DND-41 (cell line): ENCODE results near the gene ANKRD11.
"Not testable (repeated sequence)": the region's sequence is repeated elsewhere in the genome, so short reads cannot be mapped to it uniquely, and the experiment has no call there.

Source experiments
- ATAC-seq: fragments of 200-7000 bp; cut with Tn5 transposase; 3 replicates; pipeline ENCODE4 v1.9.1; 2021; ENCODE audit warnings: low read depth; ENCODE audit not compliant: insufficient read depth
- DNase-seq: peaks from one replicate; pipeline ENCODE4 v3.0.0-alpha.2; 2020
- H2AFZ ChIP-seq: 2 replicates; pipeline ENCODE4 v1.6.0; 2012; ENCODE audit warnings: low read depth, low read length
- H3K27ac ChIP-seq: 2 replicates; pipeline ENCODE4 v1.5.1; 2012; ENCODE audit warnings: low read length, inconsistent platforms
- H3K27me3 ChIP-seq: fragments of 200-600 bp; sonication (generic); 2 replicates; pipeline ENCODE4 v1.6.0; 2012; ENCODE audit warnings: low read length, mild to moderate bottlenecking, inconsistent platforms; ENCODE audit not compliant: insufficient read depth, poor library complexity
- H3K36me3 ChIP-seq: 2 replicates; pipeline ENCODE4 v1.5.1; 2012; ENCODE audit warnings: low read length, inconsistent platforms; ENCODE audit not compliant: insufficient read depth
- H3K4me1 ChIP-seq: 2 replicates; pipeline ENCODE4 v1.5.1; 2012; ENCODE audit warnings: mild to moderate bottlenecking, low read length; ENCODE audit not compliant: insufficient read depth
- H3K4me2 ChIP-seq: 2 replicates; pipeline ENCODE4 v1.6.0; 2012; ENCODE audit warnings: mild to moderate bottlenecking, moderate library complexity, low read length, inconsistent platforms; ENCODE audit not compliant: insufficient read depth
- H3K4me3 ChIP-seq, 2 experiments: fragments of 200-600 bp in 1 of 2; shearing (Covaris generic) in 1 of 2; 2 replicates each; pipeline ENCODE4 v1.5.1; 2012 to 2016; ENCODE audit warnings: inconsistent platforms in 2 of 2, low read length in 2 of 2, mild to moderate bottlenecking in 2 of 2, low read depth in 1 of 2, moderate library complexity in 1 of 2
- H3K79me2 ChIP-seq: 2 replicates; pipeline ENCODE4 v1.6.0; 2012; ENCODE audit warnings: low read length, inconsistent platforms; ENCODE audit not compliant: insufficient read depth
- H3K9ac ChIP-seq: 2 replicates; pipeline ENCODE4 v1.6.0; 2012; ENCODE audit warnings: low read depth, mild to moderate bottlenecking, inconsistent platforms, low read length, moderate library complexity
- H3K9me3 ChIP-seq: 2 replicates; pipeline ENCODE4 v1.5.1; 2012; ENCODE audit warnings: low read length, moderate library complexity, mild to moderate bottlenecking, inconsistent platforms; ENCODE audit not compliant: insufficient read depth, severe bottlenecking
- H4K20me1 ChIP-seq: 2 replicates; pipeline ENCODE4 v1.6.0; 2012; ENCODE audit warnings: low read length; ENCODE audit not compliant: insufficient read depth
- EZH2 ChIP-seq: IDR thresholded peaks from 3 replicates; pipeline ENCODE4 v1.6.1; 2012; ENCODE audit warnings: borderline replicate concordance, low read depth, mild to moderate bottlenecking, moderate library complexity, low read length, inconsistent platforms; ENCODE audit not compliant: severe bottlenecking
- TF ChIP-seq, protein P1 (sequence below): IDR thresholded peaks from 2 replicates; pipeline ENCODE4 v1.5.1; 2012; ENCODE audit warnings: borderline replicate concordance, low read length, moderate library complexity, mild to moderate bottlenecking; ENCODE audit not compliant: poor library complexity, severe bottlenecking; ENCODE audit errors: extremely low read depth

The ANKRD11 gene

DNA sequence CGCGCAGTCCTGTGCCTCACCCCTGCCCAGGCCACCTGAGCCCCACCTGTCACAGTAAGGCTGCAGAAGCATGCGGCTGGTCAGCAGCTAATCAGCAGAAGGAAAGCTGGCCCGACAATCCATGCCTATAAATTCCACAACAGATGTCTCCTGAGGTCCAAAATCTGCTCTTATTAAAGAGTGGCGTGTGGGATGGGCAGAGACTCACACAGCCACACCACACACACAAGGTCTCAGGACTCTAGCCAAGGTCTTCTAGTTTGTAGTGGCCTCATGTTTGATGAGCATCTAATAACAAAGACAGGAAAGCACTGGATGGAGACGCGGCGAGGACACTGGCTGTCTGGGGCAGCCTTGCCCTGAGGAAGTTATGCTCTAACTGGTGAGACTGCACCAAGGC, 55.9 kb downstream of the ANKRD11 start:
- Histone ChIP-seq H3K4me3 (no peak overlapping the region), H3K4me1 (no peaks in the 10 kb centered on the region), H3K4me2 (no peak overlapping the region), H4K20me1 (peaks cover 92% of the 10 kb centered on the region), H3K27me3 (no peaks in the 10 kb centered on the region), H2AFZ (no peak overlapping the region), H3K27ac (no peak overlapping the region), H3K36me3 (peaks cover 52% of the 10 kb centered on the region), H3K9me3 (no peaks in the 10 kb centered on the region), H3K79me2 (peaks cover 92% of the 10 kb centered on the region), H3K9ac (no peak overlapping the region)
- ATAC-seq (no peak), DNase-seq (no peak)
- TF ChIP-seq, protein P1, sequence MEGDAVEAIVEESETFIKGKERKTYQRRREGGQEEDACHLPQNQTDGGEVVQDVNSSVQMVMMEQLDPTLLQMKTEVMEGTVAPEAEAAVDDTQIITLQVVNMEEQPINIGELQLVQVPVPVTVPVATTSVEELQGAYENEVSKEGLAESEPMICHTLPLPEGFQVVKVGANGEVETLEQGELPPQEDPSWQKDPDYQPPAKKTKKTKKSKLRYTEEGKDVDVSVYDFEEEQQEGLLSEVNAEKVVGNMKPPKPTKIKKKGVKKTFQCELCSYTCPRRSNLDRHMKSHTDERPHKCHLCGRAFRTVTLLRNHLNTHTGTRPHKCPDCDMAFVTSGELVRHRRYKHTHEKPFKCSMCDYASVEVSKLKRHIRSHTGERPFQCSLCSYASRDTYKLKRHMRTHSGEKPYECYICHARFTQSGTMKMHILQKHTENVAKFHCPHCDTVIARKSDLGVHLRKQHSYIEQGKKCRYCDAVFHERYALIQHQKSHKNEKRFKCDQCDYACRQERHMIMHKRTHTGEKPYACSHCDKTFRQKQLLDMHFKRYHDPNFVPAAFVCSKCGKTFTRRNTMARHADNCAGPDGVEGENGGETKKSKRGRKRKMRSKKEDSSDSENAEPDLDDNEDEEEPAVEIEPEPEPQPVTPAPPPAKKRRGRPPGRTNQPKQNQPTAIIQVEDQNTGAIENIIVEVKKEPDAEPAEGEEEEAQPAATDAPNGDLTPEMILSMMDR: no peak
- no peak for TF ChIP-seq EZH2

DNA sequence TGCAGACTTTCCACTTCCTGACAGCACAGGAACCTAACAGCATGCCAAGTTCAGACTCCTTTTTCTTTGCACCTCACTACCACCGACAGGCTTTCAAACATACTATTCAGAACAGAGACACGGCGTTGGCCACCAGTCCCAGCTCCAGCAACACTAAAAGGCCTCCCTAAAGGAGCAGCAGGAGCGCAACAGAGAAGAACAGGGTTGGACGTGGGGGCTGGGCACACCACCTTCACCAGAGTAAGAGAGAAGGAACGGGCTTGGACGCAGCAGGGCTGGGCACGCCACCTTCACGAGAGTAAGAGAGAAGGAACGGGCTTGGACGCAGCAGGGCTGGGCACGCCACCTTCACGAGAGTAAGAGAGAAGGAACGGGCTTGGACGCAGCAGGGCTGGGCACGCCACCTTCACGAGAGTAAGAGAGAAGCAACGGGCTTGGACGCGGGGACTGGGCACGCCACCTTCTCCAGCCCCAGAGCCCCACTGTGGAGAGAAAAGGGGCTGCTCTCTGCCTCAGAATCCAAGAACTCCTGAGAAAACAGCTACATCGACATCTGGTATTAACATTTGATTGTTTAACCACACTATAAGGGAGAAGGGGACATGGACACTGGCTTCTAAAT, 56.9 kb downstream of the ANKRD11 start:
- not testable (repeated sequence) for H3K9ac ChIP-seq, H3K4me2 ChIP-seq, H3K4me3 ChIP-seq, H3K27ac ChIP-seq, H3K27me3 ChIP-seq, DNase-seq, H2AFZ ChIP-seq, ATAC-seq, H3K9me3 ChIP-seq, H3K4me1 ChIP-seq
- peaks cover 87% of the 10 kb centered on the region for H4K20me1 ChIP-seq
- H3K36me3 ChIP-seq: peaks cover 46% of the 10 kb centered on the region
- peaks cover 87% of the 10 kb centered on the region for H3K79me2 ChIP-seq

DNA sequence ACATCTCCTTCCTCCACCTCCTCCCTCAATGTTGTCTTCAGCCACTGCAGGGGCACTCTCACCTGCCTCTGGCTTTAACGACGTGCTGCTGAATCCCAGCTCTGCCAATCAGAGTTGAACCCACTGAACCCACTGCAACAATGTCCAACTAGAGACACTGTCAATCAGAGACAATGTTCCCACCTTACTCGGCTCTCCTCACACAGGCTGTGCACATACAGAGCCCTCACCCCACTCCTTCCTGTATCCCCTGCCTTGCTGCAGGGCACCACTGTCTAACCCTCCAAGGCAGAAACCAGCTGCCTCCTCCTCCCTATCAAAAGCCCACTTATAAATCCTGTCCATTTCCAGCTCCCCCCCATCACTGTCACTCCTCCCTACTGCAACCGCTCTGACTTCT, 58.7 kb downstream of the ANKRD11 start:
- Histone ChIP-seq H3K79me2 (peaks cover 87% of the 10 kb centered on the region), H4K20me1 (peaks cover 85% of the 10 kb centered on the region), H3K4me2 (no peak overlapping the region), H3K4me1 (no peaks in the 10 kb centered on the region), H3K9me3 (no peaks in the 10 kb centered on the region), H3K36me3 (peaks cover 39% of the 10 kb centered on the region), H3K27ac (no peak overlapping the region), H3K9ac (no peak overlapping the region), H3K4me3 (no peak overlapping the region), H2AFZ (no peak overlapping the region), H3K27me3 (no peaks in the 10 kb centered on the region)
- DNase-seq (no peak), ATAC-seq (no peak; the same call in 2 of the 3 replicates)
- TF ChIP-seq, protein P1: no peak
- no peak for TF ChIP-seq EZH2

DNA sequence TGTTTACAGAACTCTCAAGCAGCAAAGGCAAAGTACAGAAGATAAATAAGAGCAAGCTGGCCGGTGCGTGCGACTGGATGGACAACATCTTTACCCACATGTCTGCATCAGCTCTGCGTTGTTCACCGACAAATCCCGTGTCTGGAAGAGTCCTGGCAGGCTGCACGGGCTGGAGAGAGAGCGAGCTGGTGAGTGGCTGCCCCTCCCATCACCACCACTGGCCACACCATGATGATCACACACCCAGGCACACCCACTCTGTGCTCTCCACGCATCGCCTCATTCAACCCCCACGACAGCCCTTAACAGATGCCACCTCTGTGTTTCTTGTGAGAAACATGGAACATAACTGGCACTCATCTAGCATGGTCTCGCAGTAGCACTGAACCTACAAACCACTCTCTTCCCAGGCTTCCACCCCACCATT, 59.2 kb downstream of the ANKRD11 start:
- H4K20me1 ChIP-seq: peaks cover 85% of the 10 kb centered on the region
- TF ChIP-seq, protein P1: no peak
- TF ChIP-seq EZH2: no peak
- no peak overlapping the region for H3K27ac ChIP-seq
- no peak overlapping the region for H3K4me3 ChIP-seq
- DNase-seq: no peak
- no peak overlapping the region for H2AFZ ChIP-seq
- H3K9me3 ChIP-seq: no peaks in the 10 kb centered on the region
- H3K4me2 ChIP-seq: no peak overlapping the region
- H3K79me2 ChIP-seq: peaks cover 87% of the 10 kb centered on the region
- H3K9ac ChIP-seq: no peak overlapping the region
- H3K4me1 ChIP-seq: no peaks in the 10 kb centered on the region
- H3K36me3 ChIP-seq: peaks cover 43% of the 10 kb centered on the region
- H3K27me3 ChIP-seq: no peaks in the 10 kb centered on the region
- ATAC-seq: no peak
